SH-SY5Y (cell line): ENCODE results near the gene DLG2.

Experiments used
- GATA2 ChIP-seq: IDR thresholded peaks from 2 replicates; pipeline ENCODE4 v1.6.1; 2011; ENCODE audit warnings: mild to moderate bottlenecking, low read depth, low read length
- GATA3 ChIP-seq: IDR thresholded peaks from 2 replicates; pipeline ENCODE4 v1.6.1; 2011; ENCODE audit warnings: low read depth, mild to moderate bottlenecking, low read length, moderate library complexity

DNA sequence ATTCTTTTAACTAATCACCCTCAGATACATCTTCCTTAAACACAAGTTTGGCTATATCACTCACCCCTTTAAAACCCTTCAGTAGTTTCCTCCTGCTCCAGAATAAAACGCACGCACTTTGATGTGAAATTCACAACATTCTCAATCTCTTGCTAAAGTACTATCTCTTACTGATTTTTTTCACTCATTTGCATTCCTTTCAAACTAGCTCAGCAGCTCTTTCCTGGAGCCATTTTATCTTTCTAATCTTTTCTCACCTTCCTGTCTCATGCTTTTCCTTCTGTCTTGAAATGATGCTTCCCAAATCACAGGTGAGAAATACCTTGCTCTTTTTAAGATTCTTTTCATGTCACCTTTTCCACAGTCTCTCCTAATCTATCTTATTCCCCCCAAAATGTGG is 1074.4 kb downstream of the DLG2 start:
- TF ChIP-seq GATA2 (no peak), GATA3 (no peak)
